Osteoblast (primary cell): ENCODE results near the gene FAAP24. TPM values are rescaled to one million over a fixed set of nuclear protein-coding genes. Genes with fewer than 3 reads are reported as not detected.

Source experiments
- total RNA-seq: library from RNA; depleted of rRNA; stranded (reverse); fragments of >200 nt; gene quantifications from 2 replicates; pipeline ENCODE4 v1.2.3, GENCODE V29; 2012

FAAP24 gene
- total RNA-seq, 1 donor: 3.6 TPM

Other genes starting within 250 kb of the FAAP24 start
- gene SLC7A9, start 102.5 kb upstream of the FAAP24 start, total RNA-seq: under 0.01 and 0.59 TPM in 2 replicates
- gene CEP89, start 284 bp upstream of the FAAP24 start, total RNA-seq: 18.5 and 21.2 TPM in 2 replicates
- 0.59 and 1.4 TPM in 2 replicates for gene RHPN2, start 92.6 kb downstream of the FAAP24 start, total RNA-seq
- gene GPATCH1, start 108.9 kb downstream of the FAAP24 start, total RNA-seq: 5.6 and 6.2 TPM in 2 replicates
- gene WDR88, start 159.9 kb downstream of the FAAP24 start, total RNA-seq: not detected in 2 replicates
- 38.4 and 39.8 TPM in 2 replicates for gene LRP3, start 222.1 kb downstream of the FAAP24 start, total RNA-seq